ENCODE measurements around the gene PSMD6.

PSMD6 gene

DNA sequence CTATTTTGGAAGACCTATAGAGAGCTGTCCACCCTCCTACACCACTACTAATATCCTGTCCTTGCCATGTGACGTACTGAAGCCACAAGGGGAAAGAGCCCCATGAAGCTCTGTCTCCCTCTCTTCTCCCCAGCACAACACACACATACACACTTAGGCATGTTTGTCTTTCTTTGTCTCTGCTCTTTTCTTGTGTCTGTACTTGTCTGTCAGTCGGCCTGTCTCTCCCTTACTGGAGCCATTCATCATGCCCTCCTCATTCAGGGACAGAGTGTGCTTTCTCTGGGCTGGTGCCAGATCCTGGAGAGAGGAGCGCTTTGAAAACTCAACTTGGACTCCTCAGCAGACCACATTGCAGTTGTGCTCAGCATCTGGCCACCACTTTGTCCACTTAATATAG lies 47.6 kb downstream of the PSMD6 start:
- no peak for DNase-seq

DNA sequence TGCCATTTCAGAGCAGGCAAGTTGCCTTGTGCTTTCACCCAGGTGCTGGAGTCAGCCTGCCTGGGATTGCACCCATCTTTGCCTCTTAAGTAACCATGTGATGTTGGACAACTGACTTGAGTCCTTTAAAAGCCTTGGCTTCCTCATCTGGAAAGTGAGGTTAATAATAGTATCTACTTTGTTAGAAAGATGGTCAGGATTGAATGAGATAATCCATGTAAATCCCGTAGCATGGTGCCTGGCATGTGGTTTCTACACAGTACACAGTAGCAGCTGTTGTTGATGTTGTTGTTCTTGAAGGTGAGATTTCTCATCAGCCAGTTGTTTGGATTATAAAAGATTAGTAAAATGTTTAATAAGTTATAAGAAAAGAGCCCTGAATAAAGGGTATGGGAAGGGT lies 48.8 kb downstream of the PSMD6 start:
- no peak for DNase-seq

DNA sequence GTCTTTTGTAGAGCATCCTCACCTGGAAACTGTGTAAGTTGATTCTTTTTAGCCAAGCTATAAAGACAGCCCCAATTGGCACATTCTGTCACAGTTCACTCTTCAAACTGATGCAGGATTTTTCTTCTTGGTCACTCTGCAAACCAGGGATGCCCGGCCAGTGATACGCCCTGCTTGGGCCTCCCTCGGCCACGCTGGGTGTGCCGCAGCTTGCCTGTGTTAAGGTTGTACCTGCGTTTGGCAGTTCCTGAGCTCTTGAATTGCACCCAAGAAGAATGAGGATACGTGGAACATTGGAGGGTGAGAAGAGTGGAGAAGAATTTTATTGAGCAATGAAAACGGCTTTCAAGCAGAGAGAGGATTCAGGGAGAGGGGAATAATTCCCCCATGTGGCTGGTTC lies 49.9 kb downstream of the PSMD6 start:
- no peak for DNase-seq

DNA sequence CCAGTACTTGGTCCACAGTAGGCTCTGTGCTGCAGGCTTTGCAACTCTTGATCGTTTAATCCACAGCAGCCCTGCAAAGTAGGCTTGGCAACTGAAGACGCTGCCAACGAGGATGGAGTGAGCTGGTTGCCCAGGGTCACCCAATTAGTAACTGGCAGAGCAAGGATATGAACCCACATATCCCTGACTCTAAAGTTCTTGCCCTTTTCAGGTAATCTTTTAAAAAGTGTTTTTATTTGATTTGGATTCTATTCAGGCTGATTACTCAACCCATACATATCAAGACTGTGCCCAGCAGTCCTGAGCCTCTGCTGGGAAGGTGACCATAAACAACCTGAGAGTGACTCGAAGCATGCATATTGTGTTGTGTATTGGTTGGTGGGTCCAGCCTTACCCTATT lies 50.3 kb downstream of the PSMD6 start:
- DNase-seq, result no peak

GRCh38 chr3:63972196-63972595 lies 51.1 kb downstream of the PSMD6 start:
- DNase-seq, result no peak

DNA sequence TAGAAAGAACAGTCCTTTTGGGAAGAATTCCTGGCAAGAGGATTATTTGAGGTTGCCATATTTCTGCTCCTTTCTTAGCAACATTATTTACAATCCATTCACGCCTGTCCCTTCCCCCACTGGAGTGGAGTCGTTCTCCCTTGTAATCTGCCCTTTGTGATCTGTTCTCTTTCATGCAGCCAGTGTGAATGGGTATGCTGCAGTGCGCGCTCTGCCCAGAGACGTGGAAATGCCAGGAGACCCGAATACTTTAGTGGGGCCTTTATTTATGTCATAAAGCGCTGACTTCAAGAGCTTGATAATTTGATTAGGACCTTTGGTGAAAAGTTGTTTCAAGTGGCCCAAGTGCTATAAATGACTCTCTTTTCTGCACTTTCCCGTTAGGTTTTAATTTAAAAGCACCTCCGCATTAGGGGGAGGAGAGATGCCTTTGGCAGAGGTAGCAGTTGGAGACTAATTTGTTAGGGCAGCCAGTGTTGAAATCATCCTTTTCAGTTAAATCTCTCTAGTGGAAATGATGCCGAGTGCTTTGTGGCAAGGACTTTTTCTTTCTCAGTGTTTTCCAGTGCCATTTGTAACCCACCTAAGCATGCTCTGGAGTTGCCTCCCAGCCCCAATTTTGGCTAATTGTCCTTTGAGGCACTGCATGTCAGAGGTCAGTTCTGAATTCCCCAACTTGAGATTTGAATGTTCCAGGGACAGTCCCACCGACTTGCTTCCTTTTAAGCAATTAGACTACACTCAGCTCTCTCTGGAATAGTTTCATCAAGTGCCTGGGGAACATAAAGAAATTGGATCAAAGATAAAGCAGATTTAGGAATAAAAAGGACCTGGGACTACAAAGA lies 52.4 kb downstream of the PSMD6 start:
- DNase-seq, result no peak

- DNase-seq, result no peak
Observed at GRCh38 chr3:63969876-63970275, 53.4 kb downstream of the PSMD6 start.

DNA sequence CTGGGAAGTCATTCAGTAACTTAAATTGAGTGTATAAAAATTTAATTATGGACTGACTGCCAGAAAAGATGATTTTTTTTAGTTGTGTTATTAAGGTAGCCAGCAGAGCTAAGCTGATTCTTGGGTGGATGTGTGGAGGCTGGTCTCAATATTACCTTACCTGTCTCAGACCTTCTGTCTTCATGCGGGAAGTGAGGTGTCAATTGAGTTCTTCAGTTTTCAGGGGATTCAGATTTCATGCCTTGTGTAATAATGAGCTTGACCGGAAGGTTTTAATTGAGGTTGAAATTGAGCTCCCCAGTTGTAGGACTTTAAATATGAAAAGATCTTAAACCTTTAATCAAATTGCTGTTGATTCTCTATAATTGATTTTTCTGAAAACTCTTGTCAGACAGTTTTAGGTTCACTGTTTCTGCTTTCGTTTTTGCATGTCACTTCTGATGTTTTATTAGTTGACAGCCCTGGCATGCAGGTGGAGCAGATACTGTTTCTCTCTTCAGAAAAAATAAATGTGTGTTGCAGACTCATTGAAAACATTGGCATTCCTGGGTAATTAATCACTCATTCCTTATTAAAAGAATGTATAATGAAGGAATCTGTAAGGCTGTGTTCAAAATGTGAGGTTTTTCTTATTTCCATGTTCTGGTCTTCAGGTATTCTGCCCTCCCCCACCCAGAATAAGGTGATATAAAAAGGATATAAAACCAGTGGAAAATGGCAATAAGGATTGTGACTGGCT lies 54.5 kb downstream of the PSMD6 start:
- DNase-seq, result no peak

- no peak for DNase-seq
Observed at GRCh38 chr3:63967675-63968611, 55.4 kb downstream of the PSMD6 start.

DNA sequence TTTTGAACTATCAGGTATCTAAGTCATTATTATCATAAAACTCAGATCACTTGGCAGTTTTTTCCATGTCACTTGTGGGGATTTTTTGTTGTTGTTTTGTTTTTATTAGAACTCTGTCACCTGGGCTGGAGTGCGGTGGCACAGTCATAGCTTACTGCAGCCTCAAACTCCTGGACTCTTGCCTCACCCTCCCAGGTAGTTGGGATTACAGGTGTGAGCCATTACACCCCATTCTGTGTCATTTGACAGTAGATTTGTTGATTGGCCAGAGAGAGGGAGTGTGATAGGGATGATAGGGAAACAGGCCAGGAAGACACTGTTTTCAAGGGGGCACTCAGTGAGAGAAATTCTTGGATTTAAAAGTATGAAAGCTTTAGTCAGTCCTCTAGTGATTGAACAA lies 56.4 kb downstream of the PSMD6 start:
- DNase-seq, result no peak

GRCh38 chr3:63966007-63966406 lies 57.3 kb downstream of the PSMD6 start:
- no peak for DNase-seq

- no peak for DNase-seq
Observed at GRCh38 chr3:63964681-63965485, 58.4 kb downstream of the PSMD6 start.

DNA sequence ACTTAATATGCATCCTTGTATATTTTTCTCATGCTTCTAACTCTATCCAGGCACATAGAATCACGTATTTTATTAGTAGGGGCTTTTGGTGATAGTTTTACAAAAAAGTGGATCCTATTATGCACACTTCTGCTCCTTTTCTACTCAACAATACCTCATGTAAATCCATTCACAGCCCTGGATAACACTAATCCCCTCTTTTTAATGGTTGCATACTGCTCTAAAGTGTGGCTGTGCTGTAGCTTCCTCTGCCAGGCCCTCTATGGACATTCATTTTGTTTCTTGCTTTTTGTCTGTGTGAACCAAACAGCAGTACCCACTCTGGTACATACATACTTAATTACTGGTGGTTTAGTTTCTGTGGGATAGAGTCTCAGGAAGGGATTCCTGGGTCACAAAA lies 59.8 kb downstream of the PSMD6 start:
- DNase-seq, result no peak

DNA sequence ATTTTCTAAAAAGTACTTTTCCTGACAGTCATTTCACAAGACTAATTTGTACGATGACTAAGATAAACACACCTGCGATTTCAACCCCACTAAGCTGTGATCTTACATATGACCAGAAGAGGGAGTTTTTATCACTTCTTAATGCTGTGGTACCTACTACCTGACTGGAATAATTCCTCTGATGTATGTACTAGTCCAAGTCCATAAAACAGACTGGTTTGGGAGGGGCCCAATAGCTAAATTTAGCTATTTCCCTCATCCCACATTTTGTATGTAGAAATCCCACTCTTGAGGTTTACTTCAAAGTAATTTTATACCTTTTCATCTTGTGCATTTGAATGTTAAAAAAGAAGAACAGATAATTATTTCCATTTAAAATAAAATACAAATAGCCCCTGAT lies 61.4 kb downstream of the PSMD6 start:
- no peak for DNase-seq
